GM11168 (cell line): Measurements from ENCODE around the gene CWC27.
"Not testable (repeated sequence)": the region's sequence is repeated elsewhere in the genome, so short reads cannot be mapped to it uniquely, and the experiment has no call there.

ENCODE experiments used
- in situ Hi-C: fragments of 300-500 bp; cut with MboI; formaldehyde crosslinking; loops from one replicate; pipeline ENCODE4 v1.12.0; 2022; ENCODE audit warnings: low sequenced_read_pairs; ENCODE audit not compliant: unreplicated experiment

Gene CWC27

DNA sequence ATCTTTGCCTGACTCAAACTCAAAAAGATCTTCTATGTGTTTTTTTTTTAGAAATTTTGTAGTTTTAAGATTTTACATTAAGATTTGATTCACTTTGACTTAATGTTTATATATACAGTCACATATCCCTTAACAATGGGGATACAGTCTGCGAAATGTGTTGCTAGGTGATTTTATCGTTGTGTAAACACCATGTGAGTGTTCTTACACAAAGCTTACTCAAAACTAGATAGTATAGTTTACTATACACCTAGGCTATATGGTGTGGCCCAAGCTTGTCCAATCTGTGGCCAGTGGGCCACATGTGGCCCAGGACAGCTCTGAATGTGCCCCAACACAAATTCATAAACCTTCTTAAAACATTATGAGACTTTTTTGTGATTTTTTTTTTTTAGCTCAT is 131.9 kb downstream of the CWC27 start:
- in situ Hi-C loops = no loop called here

DNA sequence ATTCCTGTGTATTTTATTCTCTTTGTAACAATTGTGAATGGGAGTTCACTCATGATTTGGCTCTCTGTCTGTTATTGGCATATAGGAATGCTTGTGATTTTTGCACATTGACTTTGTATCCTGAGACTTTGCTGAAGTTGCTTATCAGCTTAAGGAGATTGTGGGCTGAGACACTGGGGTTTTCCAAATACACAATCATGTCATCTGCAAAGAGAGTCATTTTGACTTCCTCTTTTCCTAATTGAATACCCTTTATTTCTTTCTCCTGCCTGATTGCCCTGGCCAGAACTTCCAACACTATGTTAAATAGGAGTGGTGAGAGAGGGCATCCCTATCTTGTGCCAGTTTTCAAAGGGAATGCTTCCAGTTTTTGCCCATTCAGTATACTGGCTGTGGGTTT is 138.7 kb downstream of the CWC27 start:
- in situ Hi-C loops = not testable (repeated sequence)

- in situ Hi-C loops = no loop called here
These were observed 145.7 kb downstream of the CWC27 start for GRCh38 chr5:64914396-64914795.

DNA sequence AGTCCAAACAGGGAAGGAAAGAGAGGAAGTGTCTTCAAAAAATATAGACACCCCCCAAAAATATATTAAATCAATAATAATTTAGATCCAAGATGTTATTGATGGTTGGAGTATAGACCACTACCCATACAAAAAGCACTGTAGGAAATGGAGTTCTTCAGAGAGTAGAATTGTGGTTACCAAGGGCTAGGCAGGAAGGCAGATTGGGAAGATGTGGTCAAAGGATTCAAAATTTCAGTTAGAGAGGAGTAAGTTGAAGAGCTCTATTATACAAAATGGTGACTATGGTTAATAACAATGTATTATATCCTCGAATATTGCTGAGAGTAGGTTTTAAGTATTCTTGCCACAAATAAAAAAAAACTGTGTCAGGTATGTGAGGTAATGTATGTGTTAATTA is 149.4 kb downstream of the CWC27 start:
- in situ Hi-C loops = no loop called here

- in situ Hi-C loops = no loop called here
These were observed 152.7 kb downstream of the CWC27 start for GRCh38 chr5:64921386-64921785.

GRCh38 chr5:64923151-64923685 is 154.5 kb downstream of the CWC27 start:
- in situ Hi-C loops = no loop called here

DNA sequence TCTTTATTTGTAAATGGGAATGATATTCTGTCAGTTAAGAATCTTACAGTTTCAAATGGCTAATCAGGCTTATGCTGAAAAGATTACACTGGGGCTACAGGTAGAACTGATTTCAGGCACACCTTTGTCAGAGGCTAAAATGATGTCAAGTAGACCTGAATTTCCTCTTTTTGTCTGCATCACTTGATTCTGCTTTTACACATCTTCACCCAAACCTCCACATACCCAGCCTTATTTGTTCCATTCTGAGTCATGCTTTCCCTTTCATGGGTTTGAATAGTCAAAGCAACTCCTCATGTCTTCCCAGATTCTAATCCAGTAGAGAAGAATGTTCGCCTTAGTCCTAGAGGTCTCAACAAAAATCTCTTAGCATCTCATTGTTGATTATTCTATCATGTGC is 156.4 kb downstream of the CWC27 start:
- in situ Hi-C loops = no loop called here

DNA sequence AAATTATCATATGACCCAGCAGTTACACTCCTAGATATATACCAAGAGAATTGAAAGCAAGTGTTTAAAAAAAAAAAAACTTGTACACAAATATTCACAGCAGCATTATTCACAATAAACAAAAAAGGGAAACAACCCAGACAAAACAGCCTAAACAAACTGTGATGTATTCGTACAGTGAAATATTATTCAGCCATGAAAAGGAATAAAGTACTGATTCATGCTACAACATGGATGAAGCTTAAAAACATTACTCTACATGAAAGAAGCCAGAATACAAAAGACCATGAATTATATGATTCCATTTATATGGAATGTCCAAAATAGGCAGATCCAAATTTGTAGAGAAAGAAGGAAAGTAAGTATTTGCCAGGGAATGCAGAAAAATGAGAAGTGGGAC is 161.1 kb downstream of the CWC27 start:
- in situ Hi-C loops = no loop called here

DNA sequence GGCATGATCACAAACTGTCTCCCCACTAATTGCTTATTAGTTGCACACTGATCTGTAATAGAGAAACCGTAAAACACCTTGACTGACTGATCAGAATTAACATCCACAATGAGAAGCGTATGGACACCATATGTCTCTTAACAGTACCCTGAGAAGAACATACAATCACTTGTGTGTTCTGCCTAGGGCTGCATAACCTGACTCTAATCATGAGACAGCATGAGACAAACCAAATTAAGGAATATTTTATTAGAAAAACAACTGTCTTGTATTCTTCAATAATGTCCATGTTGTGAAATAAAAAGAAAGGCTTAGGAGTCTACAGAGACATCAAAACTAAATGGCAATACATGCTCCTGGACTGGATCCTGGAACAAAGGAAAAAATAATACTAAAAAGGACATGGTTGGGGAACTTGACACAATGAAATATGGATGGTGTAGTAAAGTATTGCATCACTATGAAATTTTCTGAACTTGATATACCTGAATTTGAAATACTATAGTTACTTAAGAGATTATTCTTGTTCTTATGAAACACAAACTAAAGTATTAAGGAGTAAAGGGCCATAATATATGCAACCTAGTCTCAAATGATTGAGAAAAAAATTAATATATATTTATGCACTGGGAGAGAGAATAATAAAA is 162.1 kb downstream of the CWC27 start:
- in situ Hi-C loops = no loop called here

GRCh38 chr5:64939422-64939771 is 170.7 kb downstream of the CWC27 start:
- in situ Hi-C loops = not testable (repeated sequence)

- in situ Hi-C loops = no loop called here
These were observed 171.2 kb downstream of the CWC27 start for GRCh38 chr5:64939772-64940510.

DNA sequence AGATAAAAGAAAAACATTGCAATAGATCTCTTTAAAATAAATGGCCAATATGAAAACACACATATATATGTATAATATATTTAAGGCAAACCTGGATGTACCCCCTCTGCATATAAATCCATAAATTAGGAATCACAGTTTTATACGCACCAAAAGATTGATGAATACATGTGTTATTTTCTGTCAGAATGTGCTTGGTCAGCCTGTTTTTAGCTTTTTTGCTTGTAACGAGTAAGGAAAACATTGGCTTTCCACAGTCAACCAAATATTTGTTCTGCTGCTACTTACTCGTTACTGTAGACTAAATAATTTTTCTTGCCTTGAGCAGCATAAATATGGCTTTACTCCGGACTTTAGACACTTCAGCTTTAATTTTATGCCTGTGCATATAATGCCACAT is 173.7 kb downstream of the CWC27 start:
- in situ Hi-C loops = no loop called here

- in situ Hi-C loops = no loop called here
These were observed 176.1 kb downstream of the CWC27 start for GRCh38 chr5:64944868-64945267.

GRCh38 chr5:64947031-64947430 is 178.3 kb downstream of the CWC27 start:
- in situ Hi-C loops = no loop called here

DNA sequence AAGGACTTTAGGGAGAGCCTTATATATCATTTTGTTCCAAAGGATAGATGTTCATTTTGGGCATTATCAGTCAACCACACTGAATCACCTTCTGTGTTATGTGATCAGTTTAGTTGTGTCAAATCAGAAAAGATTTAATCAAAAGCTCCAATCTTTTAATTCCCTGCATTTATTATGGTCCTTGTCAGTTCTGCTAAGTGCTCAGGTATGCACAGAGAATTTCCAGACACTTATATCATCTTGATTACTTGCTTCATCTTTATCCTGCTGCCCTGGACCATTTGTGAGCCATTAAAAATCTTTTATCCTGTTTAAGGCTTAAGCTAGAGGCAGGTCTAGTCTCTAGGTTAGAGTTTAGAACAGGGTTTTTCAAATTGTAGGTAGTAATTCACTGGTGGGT is 179.1 kb downstream of the CWC27 start:
- in situ Hi-C loops = no loop called here

DNA sequence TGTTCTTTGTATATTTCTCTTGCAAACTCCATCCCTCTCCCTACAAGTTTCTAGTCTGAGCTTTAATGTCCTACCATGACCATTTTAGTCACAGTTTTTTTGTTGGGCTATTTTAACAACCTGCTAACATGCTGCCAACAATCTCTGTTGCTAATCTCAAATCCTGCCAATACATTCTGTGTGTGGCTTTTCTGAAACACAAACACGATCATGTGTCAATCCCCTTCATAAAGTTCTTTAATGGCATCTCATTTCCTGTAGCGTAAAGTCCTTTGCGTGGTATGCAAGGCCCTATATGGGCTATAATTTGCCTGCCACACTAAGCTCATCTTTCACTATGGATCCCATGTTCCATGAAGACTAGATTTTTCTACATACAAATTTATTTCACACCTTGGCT is 180.6 kb downstream of the CWC27 start:
- in situ Hi-C loops = no loop called here

- in situ Hi-C loops = loop anchor here (10.0 kb wide), 1 partner anchor 542 kb away; no protein-coding TSS in a partner anchor
These were observed 184.4 kb downstream of the CWC27 start for GRCh38 chr5:64952951-64953673.

GRCh38 chr5:64954518-64954917 is 185.8 kb downstream of the CWC27 start:
- in situ Hi-C loops = loop anchor here (10.0 kb wide), 1 partner anchor 540 kb away; no protein-coding TSS in a partner anchor

- in situ Hi-C loops = loop anchor here (10.0 kb wide), 1 partner anchor 536 kb away; no protein-coding TSS in a partner anchor
These were observed 190.1 kb downstream of the CWC27 start for GRCh38 chr5:64958757-64959391.

DNA sequence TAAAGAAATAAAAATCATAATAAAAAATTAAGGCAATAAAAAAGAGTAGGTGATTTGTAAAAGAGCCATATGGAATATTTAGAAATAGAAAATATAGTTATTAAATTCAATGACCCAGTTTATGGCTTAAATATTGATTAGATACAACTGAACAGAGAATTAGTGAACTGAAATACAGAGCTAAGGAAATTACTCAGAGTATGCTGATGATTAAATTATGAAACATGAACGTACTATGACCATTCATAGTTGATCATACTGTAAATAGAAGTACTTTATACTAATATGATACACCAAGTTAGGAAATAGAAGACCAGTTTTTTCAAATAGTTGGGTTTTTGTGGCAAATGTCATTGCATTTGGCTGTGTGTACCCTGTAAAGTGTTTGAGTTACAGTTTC is 194.5 kb downstream of the CWC27 start:
- in situ Hi-C loops = no loop called here
